SK-N-MC (cell line): ENCODE results near the gene TMEM132C.

Source experiments
- EZH2 ChIP-seq: fragments of 200-600 bp; sonication (generic); IDR thresholded peaks from one replicate; pipeline ENCODE4 v1.6.1; 2017; ENCODE audit warnings: antibody characterized with exemption
- FOXP2 ChIP-seq: optimal IDR thresholded peaks from 2 replicates; pipeline ENCODE3; 2011; ENCODE audit warnings: mild to moderate bottlenecking, moderate library complexity; ENCODE audit not compliant: insufficient read depth; ENCODE audit errors: extremely low read length, control extremely low read depth
- POLR2AphosphoS5 ChIP-seq: IDR thresholded peaks from 2 replicates; pipeline ENCODE4 v1.6.1; 2012; ENCODE audit warnings: mild to moderate bottlenecking, low read depth, low read length, borderline replicate concordance

DNA sequence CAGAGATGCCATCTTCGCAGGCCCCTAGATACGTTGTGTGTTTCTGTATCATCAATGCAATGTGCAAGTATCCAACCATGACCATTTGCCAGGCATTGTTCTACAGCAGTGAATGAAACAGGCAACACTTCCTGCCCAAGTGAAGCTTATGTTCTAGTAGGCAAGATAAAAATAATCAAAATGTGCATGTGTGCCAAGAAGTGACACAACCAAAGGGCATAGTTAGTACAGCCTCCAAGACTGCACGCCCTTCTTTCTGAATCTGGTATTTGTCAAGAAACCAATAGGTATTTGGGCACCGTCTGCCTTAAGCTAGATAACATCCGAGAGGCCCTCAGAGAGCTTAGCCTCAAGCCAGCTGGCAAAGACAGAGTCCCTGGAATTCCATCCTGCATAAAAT is 152.0 kb downstream of the TMEM132C start:
- no peak for TF ChIP-seq EZH2
- TF ChIP-seq POLR2AphosphoS5 = no peak
- TF ChIP-seq FOXP2 = no peak
